Measurements from ENCODE around the gene C10orf53.

DNA sequence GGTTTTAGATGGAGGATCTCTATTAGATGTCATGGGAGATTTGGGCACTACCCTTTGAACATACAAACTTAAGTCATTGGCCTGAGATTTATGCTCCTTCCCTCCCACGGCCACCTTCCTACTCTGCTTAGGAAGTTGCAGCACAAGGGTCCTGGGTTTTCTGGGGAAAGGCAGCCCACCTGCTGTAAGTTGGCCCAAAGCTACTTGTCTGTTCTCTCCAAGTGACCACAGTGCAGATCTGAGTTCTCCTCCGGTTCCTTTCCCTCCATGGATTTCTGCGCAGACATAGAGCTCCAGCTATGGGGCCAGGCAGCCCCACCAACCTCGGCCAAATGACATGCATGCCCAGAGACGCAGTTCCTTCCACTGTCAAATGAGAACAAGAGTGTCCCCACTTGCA is 12.8 kb upstream of the C10orf53 start:
- TF ChIP-seq, protein P1, sequence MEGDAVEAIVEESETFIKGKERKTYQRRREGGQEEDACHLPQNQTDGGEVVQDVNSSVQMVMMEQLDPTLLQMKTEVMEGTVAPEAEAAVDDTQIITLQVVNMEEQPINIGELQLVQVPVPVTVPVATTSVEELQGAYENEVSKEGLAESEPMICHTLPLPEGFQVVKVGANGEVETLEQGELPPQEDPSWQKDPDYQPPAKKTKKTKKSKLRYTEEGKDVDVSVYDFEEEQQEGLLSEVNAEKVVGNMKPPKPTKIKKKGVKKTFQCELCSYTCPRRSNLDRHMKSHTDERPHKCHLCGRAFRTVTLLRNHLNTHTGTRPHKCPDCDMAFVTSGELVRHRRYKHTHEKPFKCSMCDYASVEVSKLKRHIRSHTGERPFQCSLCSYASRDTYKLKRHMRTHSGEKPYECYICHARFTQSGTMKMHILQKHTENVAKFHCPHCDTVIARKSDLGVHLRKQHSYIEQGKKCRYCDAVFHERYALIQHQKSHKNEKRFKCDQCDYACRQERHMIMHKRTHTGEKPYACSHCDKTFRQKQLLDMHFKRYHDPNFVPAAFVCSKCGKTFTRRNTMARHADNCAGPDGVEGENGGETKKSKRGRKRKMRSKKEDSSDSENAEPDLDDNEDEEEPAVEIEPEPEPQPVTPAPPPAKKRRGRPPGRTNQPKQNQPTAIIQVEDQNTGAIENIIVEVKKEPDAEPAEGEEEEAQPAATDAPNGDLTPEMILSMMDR (IDR thresholded peaks at IDR 0.05), result no peak
- TF ChIP-seq MXI1 (IDR thresholded peaks at IDR 0.05; ENCODE audit: low read depth, low read length) (no peak), POLR2AphosphoS5 (IDR thresholded peaks at IDR 0.05; ENCODE audit: low read depth, low read length) (no peak), RCOR1 (IDR thresholded peaks at IDR 0.05; ENCODE audit: low read length) (no peak), RXRA (IDR thresholded peaks at IDR 0.05; ENCODE audit: borderline replicate concordance, low read depth) (no peak), RAD21 (IDR thresholded peaks at IDR 0.05; ENCODE audit: low read length) (no peak)
